Measurements from ENCODE around the gene KRR1. TPM values are rescaled to one million over a fixed set of nuclear protein-coding genes. Genes with fewer than 3 reads are reported as not detected.

KRR1 gene
- total RNA-seq, 1 donor: 45.6 TPM

- no peak for TF ChIP-seq CTCF (IDR thresholded peaks at IDR 0.05; ENCODE audit: extremely low read depth, low read depth, low read length)
- no peak for DNase-seq (ENCODE audit: insufficient read length, low spot score, missing footprints)
- Histone ChIP-seq H3K27me3 (ENCODE audit: insufficient read depth, low read length) (no peaks in the 10 kb centered on the region), H3K4me2 (ENCODE audit: insufficient read depth, low read length) (peak overlapping the region; percentile 66), H3K4me1 (ENCODE audit: insufficient read depth, low read length) (peaks cover 14% of the 10 kb centered on the region), H3K79me2 (ENCODE audit: insufficient read depth, low read length) (no peaks in the 10 kb centered on the region), H3K27ac (ENCODE audit: low read depth, low read length) (no peak overlapping the region), H2AFZ (ENCODE audit: low read length) (peak overlapping the region; percentile 44), H3K36me3 (ENCODE audit: insufficient read depth, low read length) (no peaks in the 10 kb centered on the region), H3K4me3 (ENCODE audit: insufficient read depth, low read length) (no peak overlapping the region), H3K9me3 (ENCODE audit: low read depth, low read length) (no peaks in the 10 kb centered on the region), H4K20me1 (ENCODE audit: insufficient read depth, low read length) (no peaks in the 10 kb centered on the region)
Measured at GRCh38 chr12:75554556-75554880, 43.1 kb upstream of the KRR1 start.

GRCh38 chr12:75553836-75554555 is 42.6 kb upstream of the KRR1 start:
- no peaks in the 10 kb centered on the region for H4K20me1 ChIP-seq (ENCODE audit: insufficient read depth, low read length)
- H3K4me1 ChIP-seq (ENCODE audit: insufficient read depth, low read length): peaks cover 14% of the 10 kb centered on the region
- H2AFZ ChIP-seq (ENCODE audit: low read length): peak overlapping the region; percentile 44
- peak overlapping the region; percentile 66 for H3K4me2 ChIP-seq (ENCODE audit: insufficient read depth, low read length)
- H3K79me2 ChIP-seq (ENCODE audit: insufficient read depth, low read length): no peaks in the 10 kb centered on the region
- H3K4me3 ChIP-seq (ENCODE audit: insufficient read depth, low read length): no peak overlapping the region
- no peaks in the 10 kb centered on the region for H3K27me3 ChIP-seq (ENCODE audit: insufficient read depth, low read length)
- H3K36me3 ChIP-seq (ENCODE audit: insufficient read depth, low read length): no peaks in the 10 kb centered on the region
- no peak for TF ChIP-seq CTCF (IDR thresholded peaks at IDR 0.05; ENCODE audit: extremely low read depth, low read depth, low read length)
- no peak overlapping the region for H3K27ac ChIP-seq (ENCODE audit: low read depth, low read length)
- no peak for DNase-seq (ENCODE audit: insufficient read length, low spot score, missing footprints)
- no peaks in the 10 kb centered on the region for H3K9me3 ChIP-seq (ENCODE audit: low read depth, low read length)

- Histone ChIP-seq H2AFZ (ENCODE audit: low read length) (peak overlapping the region; percentile 44), H3K4me3 (ENCODE audit: insufficient read depth, low read length) (no peak overlapping the region), H3K27me3 (ENCODE audit: insufficient read depth, low read length) (no peaks in the 10 kb centered on the region), H3K79me2 (ENCODE audit: insufficient read depth, low read length) (no peaks in the 10 kb centered on the region), H4K20me1 (ENCODE audit: insufficient read depth, low read length) (no peaks in the 10 kb centered on the region), H3K27ac (ENCODE audit: low read depth, low read length) (no peak overlapping the region), H3K4me1 (ENCODE audit: insufficient read depth, low read length) (peaks cover 14% of the 10 kb centered on the region), H3K4me2 (ENCODE audit: insufficient read depth, low read length) (peak overlapping the region; percentile 66), H3K36me3 (ENCODE audit: insufficient read depth, low read length) (no peaks in the 10 kb centered on the region), H3K9me3 (ENCODE audit: low read depth, low read length) (no peaks in the 10 kb centered on the region)
- no peak for DNase-seq (ENCODE audit: insufficient read length, low spot score, missing footprints)
- no peak for TF ChIP-seq CTCF (IDR thresholded peaks at IDR 0.05; ENCODE audit: extremely low read depth, low read depth, low read length)
Measured at GRCh38 chr12:75553398-75553797, 42.0 kb upstream of the KRR1 start.

GRCh38 chr12:75551477-75551876 is 40.1 kb upstream of the KRR1 start:
- peaks cover 14% of the 10 kb centered on the region for H3K4me1 ChIP-seq (ENCODE audit: insufficient read depth, low read length)
- no peaks in the 10 kb centered on the region for H4K20me1 ChIP-seq (ENCODE audit: insufficient read depth, low read length)
- DNase-seq (ENCODE audit: insufficient read length, low spot score, missing footprints): no peak
- H2AFZ ChIP-seq (ENCODE audit: low read length): no peak overlapping the region
- no peaks in the 10 kb centered on the region for H3K27me3 ChIP-seq (ENCODE audit: insufficient read depth, low read length)
- H3K79me2 ChIP-seq (ENCODE audit: insufficient read depth, low read length): no peaks in the 10 kb centered on the region
- H3K9me3 ChIP-seq (ENCODE audit: low read depth, low read length): no peaks in the 10 kb centered on the region
- no peak overlapping the region for H3K4me2 ChIP-seq (ENCODE audit: insufficient read depth, low read length)
- H3K36me3 ChIP-seq (ENCODE audit: insufficient read depth, low read length): no peaks in the 10 kb centered on the region
- TF ChIP-seq CTCF (IDR thresholded peaks at IDR 0.05; ENCODE audit: extremely low read depth, low read depth, low read length): no peak
- H3K27ac ChIP-seq (ENCODE audit: low read depth, low read length): no peak overlapping the region
- H3K4me3 ChIP-seq (ENCODE audit: insufficient read depth, low read length): no peak overlapping the region

All from osteoblast (primary cell).